Measurements from ENCODE around the gene FCRLA. TPM values are rescaled to one million over a fixed set of nuclear protein-coding genes. Genes with fewer than 3 reads are reported as not detected.

FCRLA gene
- total RNA-seq, 4 donors from 2014 or later: 0.62 TPM; not detected in 3

DNA sequence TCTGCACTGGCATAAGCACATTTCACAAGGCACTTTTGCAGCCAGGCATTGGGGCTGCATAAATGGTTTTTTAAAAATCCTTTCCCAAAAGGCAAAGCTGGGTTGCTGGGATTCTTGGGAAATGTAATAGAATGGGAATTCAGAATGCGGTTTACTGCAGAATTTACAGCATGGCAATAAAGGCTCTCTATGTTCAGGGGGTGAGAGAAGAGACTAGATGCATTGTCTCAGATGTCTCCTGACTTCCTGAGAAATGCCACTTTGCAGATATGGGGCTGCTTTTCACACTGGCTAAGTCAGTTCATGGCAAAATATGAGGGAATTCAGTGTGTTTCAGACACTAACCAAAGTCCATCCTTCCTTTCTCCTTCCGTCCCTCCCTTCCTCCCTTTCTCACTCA, 30.6 kb upstream of the FCRLA start:
- TF ChIP-seq, protein P1, sequence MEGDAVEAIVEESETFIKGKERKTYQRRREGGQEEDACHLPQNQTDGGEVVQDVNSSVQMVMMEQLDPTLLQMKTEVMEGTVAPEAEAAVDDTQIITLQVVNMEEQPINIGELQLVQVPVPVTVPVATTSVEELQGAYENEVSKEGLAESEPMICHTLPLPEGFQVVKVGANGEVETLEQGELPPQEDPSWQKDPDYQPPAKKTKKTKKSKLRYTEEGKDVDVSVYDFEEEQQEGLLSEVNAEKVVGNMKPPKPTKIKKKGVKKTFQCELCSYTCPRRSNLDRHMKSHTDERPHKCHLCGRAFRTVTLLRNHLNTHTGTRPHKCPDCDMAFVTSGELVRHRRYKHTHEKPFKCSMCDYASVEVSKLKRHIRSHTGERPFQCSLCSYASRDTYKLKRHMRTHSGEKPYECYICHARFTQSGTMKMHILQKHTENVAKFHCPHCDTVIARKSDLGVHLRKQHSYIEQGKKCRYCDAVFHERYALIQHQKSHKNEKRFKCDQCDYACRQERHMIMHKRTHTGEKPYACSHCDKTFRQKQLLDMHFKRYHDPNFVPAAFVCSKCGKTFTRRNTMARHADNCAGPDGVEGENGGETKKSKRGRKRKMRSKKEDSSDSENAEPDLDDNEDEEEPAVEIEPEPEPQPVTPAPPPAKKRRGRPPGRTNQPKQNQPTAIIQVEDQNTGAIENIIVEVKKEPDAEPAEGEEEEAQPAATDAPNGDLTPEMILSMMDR (IDR thresholded peaks at IDR 0.05): no peak
- no peak for TF ChIP-seq POLR2A (IDR thresholded peaks at IDR 0.05)
- no peaks in the 10 kb centered on the region for H3K9me3 ChIP-seq
- H3K4me1 ChIP-seq: no peaks in the 10 kb centered on the region
- peaks cover 0 to 4% (median 0%) of the 10 kb centered on the region in 4 donors for H3K27me3 ChIP-seq
- H3K4me3 ChIP-seq: no peak overlapping the region
- H3K27ac ChIP-seq: no peak overlapping the region
- no peaks in the 10 kb centered on the region for H3K36me3 ChIP-seq
- DNase-seq: no peak
- intact Hi-C loops (cut with DNase I): no loop called here
- WGBS, 2 donors: 83 to 92% methylated on average over 2 of the region's 2 CpGs

DNA sequence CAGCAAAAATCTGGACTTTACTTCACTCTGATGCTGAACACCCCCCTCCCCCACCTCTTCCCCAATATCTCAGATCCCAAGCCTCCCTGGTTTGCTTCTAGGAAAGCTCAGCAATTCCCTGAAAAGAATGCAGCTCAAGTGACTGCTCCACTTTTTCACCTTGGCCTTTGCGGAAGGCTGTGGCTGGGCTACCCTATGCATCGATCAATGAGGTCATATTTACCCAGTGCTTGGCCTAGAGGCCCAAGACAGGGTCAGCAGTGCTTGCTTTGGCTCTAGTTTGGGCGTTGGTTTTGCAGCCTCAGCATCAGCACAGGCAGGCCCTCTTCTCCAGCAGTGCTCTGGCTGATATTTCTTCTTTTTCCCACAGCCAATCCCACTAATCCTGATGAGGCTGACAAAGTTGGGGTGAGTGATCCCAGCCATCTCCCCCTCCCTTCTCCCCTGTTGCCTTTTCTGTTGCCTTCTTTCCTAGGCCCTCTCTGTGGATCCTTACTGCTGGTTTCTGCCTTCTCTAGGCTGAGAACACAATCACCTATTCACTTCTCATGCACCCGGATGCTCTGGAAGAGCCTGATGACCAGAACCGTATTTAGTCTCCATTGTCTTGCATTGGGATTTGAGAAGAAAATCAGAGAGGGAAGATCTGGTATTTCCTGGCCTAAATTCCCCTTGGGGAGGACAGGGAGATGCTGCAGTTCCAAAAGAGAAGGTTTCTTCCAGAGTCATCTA, 29.9 kb upstream of the FCRLA start:
- 68 to 71% methylated on average over 4 to 5 of the region's 5 CpGs for WGBS, 2 donors
- no peak for DNase-seq
- intact Hi-C loops (cut with DNase I): no loop called here
- Histone ChIP-seq H3K36me3 (no peaks in the 10 kb centered on the region), H3K27me3 (peaks cover 0 to 6% (median 0%) of the 10 kb centered on the region in 4 donors), H3K4me3 (no peak overlapping the region), H3K9me3 (no peaks in the 10 kb centered on the region), H3K4me1 (no peaks in the 10 kb centered on the region), H3K27ac (no peak overlapping the region)
- TF ChIP-seq POLR2A (IDR thresholded peaks at IDR 0.05): no peak
- TF ChIP-seq, protein P1 (IDR thresholded peaks at IDR 0.05): no peak

DNA sequence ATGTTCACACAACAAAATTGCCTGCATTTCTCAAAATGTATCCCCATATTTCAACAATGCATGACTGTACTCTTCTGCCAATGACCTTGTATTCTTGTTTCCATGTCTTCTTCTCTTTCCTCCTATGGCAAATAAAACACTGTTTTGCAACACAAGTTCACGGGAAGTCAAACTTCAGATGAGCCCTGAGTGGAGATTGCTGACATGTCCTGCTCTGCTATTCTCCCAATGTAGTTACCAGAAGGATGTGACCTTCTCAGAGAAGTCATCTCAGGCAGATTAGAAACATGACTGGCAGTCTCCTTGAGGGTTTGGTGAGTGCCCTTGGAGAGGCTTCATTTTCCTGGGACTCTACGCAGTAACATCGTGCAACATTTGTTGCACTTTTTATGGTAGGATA, 28.5 kb upstream of the FCRLA start:
- intact Hi-C loops (cut with DNase I): no loop called here
- WGBS, 2 donors: 90 to 93% methylated on average over 3 of the region's 3 CpGs
- TF ChIP-seq, protein P1 (IDR thresholded peaks at IDR 0.05): no peak
- no peak for TF ChIP-seq POLR2A (IDR thresholded peaks at IDR 0.05)

DNA sequence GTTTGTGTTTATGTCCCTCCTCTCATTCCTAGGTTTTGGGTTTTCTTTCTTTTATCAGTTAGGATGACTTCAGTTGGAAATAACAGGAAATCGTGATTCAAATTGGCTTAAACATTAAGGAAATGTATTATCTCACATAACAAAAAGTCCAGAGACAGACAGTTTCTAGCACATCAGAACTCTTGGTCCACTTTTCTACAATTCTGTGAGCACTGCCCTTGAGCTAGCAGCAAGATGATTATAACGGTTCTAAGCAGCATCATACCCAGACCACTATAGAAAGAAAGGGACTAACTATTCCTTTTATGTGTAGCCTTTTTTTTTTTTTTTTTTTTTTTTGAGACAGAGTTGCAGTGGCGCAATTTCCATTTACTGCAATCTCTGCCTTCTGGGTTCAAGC, 25.1 kb upstream of the FCRLA start:
- no peaks in the 10 kb centered on the region for H3K4me1 ChIP-seq
- H3K27ac ChIP-seq: no peak overlapping the region
- H3K9me3 ChIP-seq: no peaks in the 10 kb centered on the region
- DNase-seq: no peak
- H3K4me3 ChIP-seq: no peak overlapping the region
- H3K36me3 ChIP-seq: no peaks in the 10 kb centered on the region
- TF ChIP-seq POLR2A (IDR thresholded peaks at IDR 0.05): no peak
- TF ChIP-seq, protein P1 (IDR thresholded peaks at IDR 0.05): no peak
- H3K27me3 ChIP-seq: peaks cover 0 to 30% (median 0%) of the 10 kb centered on the region in 4 donors
- 64 to 66% methylated on average over 3 of the region's 3 CpGs for WGBS, 2 donors
- intact Hi-C loops (cut with DNase I): no loop called here

More for the DNA sequence above, 28.5 kb upstream of the FCRLA start:
- no peak for DNase-seq
- no peaks in the 10 kb centered on the region for H3K9me3 ChIP-seq
- no peak overlapping the region for H3K4me3 ChIP-seq
- no peaks in the 10 kb centered on the region for H3K4me1 ChIP-seq
- H3K27me3 ChIP-seq: peaks cover 0 to 12% (median 0%) of the 10 kb centered on the region in 4 donors
- H3K27ac ChIP-seq: no peak overlapping the region
- H3K36me3 ChIP-seq: no peaks in the 10 kb centered on the region

DNA sequence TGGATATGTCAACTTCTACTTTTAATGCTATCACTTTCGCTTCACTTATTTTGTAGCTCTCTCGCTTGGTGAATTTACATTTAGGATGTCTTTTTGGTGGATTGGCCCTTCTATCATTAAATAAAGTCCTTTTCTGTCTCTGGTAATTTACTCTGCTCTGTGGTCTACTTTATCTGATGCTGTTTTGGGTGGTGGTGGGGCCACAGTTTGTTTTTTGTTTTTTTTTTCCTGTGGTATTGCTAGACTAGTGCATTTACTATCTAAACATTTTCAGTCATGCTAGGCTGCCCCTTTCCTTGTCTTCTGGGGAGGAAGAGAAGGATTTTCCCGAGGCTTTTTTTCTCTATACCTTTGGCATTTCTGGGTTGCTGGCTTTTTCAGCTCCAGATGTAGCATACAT, 18.1 kb upstream of the FCRLA start:
- peaks cover 0 to 56% (median 0%) of the 10 kb centered on the region in 4 donors for H3K27me3 ChIP-seq
- DNase-seq: no peak
- no peaks in the 10 kb centered on the region for H3K9me3 ChIP-seq
- no peak for TF ChIP-seq POLR2A (IDR thresholded peaks at IDR 0.05)
- TF ChIP-seq, protein P1 (IDR thresholded peaks at IDR 0.05): no peak
- no peaks in the 10 kb centered on the region for H3K36me3 ChIP-seq
- 63 to 64% methylated on average over 3 of the region's 3 CpGs for WGBS, 2 donors
- H3K4me1 ChIP-seq: no peaks in the 10 kb centered on the region
- no peak overlapping the region for H3K4me3 ChIP-seq
- intact Hi-C loops (cut with DNase I): no loop called here
- no peak overlapping the region for H3K27ac ChIP-seq
